GM18499 (cell line): ENCODE results near the gene TMEM131.
"Not testable (repeated sequence)": the region's sequence is repeated elsewhere in the genome, so short reads cannot be mapped to it uniquely, and the experiment has no call there.

ENCODE experiments used
- ATAC-seq: cut with Tn5 transposase; IDR thresholded peaks from one replicate; pipeline ENCODE4 v1.9.1; 2021; ENCODE audit warnings: moderate number of reproducible peaks; ENCODE audit not compliant: insufficient read depth, unreplicated experiment

TMEM131 gene

DNA sequence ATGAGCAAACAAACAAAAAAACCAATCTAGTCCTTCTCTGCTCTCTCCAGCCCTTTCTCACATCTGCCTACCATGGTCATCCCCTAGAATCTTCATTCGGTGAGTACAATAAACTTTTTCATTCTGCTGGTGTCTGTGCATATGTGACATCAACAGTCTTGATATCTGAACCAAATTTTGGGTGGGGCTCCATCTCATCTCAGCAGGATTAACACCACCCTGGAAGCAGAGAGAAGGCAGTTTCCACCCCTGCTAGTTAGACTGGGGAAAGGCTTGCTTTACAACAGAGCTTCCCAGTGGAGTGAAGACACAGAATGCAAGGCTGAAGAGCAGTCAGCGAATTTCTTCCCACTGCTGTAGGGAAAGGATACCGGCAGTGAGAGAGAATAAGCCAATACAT, 116.9 kb downstream of the TMEM131 start:
- ATAC-seq: no peak

DNA sequence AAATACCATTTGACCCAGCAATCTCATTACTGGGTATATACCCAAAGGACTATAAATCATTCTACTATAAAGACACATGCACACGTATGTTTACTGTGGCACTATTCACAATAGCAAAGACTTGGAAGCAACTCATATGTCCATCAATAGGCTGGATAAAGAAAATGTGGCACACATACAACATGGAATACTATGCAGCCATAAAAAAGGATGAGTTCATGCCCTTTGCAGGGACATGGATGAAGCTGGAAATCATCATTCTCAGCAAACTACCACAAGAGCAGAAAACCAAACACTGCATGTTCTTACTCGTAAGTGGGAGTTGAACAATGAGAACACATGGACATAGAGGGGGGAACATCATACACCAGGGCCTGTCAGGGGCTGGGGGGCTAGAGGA, 117.4 kb downstream of the TMEM131 start:
- ATAC-seq: not testable (repeated sequence)

DNA sequence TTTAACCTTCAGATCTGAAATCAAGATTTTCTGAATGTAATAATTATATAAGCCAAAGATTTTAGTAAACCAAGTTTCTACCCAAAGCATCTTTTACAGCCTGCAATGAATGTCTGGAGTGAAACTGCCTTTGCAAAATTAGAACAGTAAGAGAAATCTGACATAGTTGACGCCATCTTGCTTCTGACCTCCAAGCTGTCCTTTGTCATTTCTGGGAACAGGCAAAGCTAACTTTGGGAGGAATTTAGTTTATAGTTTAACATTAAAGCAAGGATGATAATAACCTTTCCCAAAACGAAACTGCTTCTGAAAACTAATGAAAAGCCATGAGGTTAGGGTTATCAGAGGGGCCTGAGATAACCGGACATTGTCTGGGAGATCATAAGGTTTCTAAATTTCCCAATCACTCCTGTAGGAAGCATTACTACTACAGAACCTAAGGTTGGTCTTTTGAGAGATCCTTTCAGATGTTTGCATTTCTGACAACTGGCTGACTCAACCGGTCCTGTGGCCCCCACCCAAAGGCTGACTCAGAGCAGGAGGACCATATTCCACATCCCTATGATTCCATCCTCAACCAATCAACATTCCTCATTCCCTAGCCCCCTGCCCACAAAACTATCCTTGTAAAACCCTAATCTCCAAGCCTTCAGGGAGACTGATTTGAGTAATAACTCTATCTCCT, 124.5 kb downstream of the TMEM131 start:
- ATAC-seq: no peak

DNA sequence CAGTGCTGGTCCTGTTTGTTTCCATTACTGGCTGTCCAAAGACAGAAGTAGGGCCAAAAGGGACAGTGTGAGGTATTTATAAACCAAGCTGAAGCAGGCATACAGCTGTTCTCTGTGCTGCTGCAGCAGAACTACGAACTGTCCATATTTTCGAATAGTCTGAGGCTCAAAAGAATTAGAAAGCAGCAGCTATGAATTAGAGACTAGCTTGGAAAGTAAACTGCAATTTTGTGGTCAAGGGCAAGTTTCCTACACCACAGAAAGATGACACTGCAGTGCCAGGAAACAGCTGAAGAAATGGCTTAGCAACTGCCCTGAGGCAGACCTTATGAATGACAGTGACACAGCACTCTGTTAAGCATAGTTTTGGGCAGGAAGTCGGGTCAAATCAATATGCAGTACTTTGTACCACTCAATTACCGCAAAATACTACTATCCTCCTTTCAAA, 125.3 kb downstream of the TMEM131 start:
- ATAC-seq: peak; percentile 97

DNA sequence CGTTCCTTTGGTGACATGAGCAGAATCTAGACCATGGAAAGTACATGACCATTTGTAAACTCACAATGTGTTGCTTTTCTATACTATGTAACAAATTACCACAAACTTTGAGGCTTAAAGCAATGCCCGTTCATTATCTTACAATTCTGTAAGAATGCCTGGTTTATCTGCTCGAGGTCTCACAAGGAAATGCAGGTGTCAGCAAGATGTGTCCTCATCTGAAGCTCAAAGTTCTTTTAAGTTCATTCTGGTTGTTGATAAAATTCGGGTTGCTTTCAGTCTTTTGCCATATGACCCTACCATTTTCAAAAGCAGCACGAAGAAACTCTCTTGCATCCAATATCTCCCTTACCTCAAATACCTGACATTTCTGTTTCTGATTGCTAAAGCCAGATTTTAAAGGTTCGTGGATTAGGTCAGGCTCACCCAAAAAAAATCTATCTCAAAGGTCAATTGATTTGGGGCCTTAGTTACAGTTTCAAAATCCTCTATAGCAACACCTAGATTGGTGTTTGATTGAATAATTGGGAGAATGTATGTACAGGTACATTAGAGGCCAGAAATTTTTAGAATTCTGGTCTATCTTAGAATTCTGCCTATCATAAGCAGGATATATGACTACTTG, 125.9 kb downstream of the TMEM131 start:
- no peak for ATAC-seq

DNA sequence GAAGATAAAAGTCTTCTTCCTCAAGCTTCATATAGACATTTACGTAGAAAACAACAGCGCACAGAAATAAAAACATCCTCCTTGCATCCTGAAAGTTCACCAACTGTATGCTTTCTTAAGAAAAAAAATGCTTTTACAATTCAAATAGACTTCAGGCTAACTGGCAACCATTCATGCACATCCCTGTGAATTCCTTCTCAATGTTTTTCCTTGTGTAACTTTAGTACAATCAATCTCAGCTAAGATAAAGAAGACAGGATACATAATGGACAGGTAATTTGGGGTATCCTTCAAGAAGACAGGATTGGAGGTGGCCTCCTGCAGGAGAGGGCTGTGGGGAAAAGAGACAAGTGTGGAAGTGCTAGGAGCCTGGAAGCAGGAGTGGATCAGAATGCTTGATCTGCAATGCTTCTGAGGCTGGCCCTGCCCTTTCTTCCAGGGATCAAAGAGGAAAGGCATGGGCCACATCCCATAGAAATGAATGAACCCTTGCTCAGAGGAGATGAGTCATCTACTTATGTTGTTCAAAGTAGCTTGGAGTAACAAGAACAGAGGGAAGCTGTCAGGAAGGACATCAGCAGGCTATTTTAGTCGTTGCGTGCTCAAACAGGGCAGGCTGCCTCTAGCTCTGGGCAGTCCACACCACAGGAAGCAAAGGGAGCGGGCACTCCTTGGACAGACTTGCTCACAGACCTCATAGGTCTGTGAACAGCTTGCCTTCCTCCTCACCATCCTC, 126.6 kb downstream of the TMEM131 start:
- no peak for ATAC-seq

DNA sequence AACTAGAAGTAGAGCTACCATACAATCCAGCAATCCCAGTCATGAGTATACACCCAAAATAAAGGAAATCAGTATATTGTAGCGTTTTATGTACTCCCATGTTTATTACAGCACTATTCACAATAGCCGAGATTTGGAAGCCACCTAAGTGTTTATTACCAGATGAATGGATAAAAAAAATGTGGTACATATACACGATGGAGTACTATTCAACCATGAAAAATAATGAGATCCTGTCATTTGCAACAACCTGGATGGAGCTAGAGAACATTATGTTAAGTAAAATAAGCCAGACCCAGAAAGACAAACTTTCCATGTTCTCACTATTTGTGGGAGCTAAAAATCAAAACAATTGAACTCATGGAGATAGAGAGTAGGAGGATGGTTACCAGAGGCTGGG, 131.9 kb downstream of the TMEM131 start:
- ATAC-seq: no peak

DNA sequence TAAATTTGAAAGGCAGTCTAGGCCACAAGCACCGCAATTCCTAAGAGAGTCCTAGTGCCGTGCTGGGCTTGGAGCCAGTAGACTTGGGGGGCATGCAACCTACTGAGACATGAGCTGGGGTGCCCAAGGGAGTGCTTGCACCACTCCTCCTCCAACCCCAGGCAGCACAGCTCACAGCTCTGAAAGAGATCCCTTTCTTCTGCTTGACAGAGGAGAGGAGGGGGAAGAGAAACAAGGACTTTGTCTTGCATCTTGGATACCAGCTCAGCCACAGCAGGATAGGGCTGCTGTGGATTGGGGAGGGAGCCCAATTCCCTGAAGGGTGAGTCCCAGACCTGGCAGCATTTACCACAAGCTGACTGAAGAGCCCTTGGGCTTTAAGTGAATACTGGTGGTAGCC, 134.6 kb downstream of the TMEM131 start:
- ATAC-seq: no peak

DNA sequence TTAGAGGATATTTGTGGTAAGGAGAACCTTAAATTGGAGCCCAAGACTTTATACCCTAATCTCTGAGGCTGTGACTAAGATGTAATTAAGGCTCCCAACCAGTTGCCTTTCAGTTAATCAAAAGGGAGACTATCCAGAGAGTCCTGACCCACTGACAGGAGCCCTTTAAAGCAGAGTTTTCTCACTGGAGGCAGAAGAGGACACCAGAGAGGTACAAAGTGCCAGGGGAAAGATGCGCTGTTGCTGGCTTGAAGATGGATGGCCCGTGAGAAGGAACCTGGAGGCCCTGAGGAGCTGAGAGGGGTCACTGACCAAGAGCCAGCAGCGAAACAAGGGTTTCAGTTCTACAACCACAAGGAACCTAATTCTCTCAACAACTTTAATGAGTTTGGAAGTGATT, 137.3 kb downstream of the TMEM131 start:
- no peak for ATAC-seq

DNA sequence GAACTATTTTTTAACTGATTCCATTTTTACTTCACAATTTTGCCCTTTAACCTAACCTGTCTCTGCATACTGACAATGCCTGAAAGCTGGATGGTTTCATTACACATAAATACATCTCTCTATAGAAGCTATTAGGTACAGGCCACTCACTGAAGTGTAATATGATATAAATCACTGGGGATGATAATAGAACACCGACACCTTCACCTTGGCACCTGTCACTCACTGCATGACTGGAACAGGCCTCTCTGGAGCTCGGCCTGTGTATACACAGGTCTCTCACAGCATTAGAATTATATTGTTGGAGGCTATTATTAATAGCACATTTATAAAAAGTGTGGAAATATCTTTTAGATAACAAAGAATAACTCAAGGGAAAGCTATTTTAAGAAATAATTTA, 138.2 kb downstream of the TMEM131 start:
- no peak for ATAC-seq

DNA sequence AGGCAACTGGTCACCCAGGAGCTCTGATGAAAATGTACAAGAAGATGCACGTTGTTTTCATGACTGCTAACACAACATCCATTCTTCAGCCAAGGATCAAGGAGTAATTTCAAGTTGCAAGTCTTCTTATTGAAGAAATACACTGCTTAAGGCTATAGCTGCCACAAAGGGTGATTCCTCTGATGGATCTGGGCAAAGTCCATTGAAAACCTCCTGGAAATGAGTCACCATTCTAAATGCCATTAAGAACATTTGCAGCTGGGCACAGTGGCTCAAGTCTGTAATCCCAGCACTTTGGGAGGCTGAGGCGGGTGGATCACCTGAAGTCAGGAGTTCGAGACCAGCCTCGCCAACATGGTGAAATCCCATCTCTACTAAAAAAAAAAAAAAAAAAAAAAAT, 142.7 kb downstream of the TMEM131 start:
- not testable (repeated sequence) for ATAC-seq

DNA sequence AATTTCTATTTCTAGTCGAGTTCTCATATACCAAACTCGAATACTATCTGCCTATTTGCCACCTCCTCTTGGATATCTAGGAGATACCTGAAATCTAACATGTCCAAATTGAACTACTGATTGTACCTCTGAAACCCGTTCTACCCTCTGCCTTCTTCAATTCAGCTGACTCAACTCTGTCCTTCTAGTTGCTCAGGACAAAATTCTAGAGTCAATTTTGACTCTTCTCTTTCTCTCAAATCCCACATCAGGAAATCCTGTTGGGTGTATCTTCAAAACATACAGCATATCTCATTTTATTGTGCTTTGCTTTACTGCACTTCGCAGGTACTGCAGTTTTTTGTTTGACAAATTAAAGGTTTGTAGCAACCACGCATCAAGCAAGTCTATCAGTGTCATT, 144.6 kb downstream of the TMEM131 start:
- no peak for ATAC-seq

DNA sequence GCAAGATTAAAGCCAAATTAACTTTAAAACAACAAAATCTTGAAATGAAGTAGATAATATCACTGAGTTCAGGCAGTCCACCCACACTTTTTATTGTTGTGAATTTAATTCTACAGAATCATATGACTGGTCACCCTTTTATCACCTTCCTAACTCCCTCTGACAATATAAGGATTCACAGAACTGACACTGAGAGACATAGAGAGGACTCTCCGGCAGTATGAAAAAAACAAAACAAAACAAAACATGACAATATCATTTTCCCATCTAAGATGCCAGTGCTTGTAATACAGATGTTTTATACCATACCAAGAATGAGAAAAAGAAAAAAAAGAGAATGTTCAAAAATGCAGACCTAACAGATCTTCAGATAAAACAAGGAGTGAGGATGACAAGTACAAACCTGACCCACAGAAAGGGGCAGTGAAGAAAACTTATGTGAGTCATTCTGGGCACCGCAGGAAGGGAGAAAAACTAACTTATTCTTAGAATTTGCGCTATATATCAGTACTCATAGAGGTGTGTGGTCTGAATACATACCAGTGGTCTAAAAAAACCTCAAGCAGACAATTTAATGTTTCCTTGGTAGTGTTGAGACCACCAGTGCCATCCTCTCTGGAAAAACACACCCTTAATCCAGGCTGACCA, 145.7 kb downstream of the TMEM131 start:
- peak; percentile 80 for ATAC-seq

DNA sequence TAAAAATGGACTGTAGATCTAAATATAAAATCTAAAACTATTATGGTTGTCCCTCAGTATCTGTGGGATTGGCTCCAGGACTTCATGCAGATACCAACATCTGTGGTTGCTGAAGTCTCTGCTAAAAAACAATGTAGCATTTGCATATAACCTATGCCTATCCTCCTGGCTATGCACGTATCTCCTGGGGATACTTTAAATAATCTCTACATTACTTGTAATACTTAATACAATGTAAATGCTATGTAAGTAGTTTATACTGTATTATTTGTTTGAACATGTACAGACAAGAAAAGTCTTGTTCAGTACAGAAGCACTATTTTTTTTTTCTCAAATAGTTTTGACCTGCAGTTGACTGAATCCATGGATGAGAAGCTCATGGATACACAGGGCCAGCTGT, 147.4 kb downstream of the TMEM131 start:
- ATAC-seq: no peak

DNA sequence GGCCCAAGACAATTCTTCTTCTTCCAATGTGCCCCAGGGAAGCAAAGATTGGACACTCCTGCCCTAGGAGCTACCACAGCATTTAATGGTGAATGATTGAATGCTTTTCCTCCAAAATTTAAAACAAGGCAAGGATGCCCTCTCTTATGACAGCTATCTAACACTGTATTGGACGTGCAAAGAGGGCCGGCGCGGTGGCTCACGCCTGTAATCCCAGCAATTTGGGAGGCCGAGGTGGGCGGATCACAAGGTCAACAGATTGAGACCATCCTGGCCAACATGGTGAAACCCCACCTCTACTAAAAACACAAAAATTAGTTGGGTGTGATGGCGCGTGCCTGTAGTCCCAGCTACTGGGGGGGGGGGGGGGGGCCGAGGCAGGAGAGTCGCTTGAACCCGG, 149.0 kb downstream of the TMEM131 start:
- ATAC-seq: not testable (repeated sequence)

DNA sequence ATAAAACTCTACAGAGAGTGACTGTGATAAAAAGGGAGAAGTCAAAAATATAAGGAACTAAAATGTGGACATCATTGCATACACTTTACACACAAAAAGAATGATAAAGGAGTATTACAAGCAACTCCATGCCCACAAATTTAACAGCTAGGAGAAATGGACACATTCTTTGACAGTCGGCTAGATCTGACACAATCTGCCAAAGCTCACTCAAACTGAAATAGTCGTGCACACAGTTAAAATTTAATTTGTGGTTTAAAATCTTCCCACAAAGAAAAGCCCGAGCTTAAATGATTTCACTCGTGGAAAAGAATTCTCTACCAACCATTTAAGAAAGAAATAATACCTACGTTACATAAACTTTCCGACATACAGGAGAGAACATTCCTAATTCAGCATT, 149.9 kb downstream of the TMEM131 start:
- ATAC-seq: no peak

DNA sequence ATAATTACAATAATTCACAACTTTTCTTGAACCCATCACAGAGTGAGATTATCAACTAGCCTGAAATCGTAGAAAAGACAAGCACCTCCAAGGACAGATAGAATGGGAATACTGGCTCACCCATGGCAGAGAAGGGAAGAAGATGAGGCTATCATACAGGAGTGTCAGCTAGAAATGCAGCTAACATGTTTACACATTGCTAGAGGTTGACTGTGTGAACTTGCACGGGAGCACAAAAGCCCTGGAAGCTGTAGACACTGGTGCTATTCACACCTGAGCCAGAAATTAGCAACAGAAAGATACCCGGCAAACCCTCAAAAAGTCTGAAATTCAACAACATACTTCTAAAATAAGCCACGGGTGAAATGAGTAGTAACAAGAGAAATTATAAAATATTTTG, 150.6 kb downstream of the TMEM131 start:
- ATAC-seq: no peak

DNA sequence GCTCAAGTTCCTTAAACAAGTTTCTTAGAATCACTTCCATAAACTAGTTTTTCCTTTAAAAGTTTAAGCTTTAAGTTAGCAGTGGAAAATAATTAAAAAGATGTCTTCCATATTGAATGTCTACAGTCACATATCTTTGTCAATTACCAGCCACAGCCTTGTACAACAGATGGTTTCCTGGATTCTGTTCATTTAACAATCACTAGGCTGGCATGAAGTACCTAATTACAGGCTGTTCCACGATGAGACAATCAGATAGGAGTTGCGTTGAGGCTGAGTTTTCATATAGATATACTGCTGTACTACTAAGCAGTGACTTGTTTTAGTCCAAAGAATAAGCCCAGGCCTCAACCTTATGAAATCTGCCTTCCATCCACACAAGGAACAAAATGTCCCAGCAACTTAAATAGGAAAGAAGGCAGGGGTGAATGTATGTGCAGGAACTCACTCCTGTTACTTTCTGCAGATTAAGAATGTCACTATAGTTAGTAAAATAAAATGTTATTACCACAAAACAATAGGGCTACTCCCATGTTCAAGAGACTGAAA, 151.4 kb downstream of the TMEM131 start:
- no peak for ATAC-seq

DNA sequence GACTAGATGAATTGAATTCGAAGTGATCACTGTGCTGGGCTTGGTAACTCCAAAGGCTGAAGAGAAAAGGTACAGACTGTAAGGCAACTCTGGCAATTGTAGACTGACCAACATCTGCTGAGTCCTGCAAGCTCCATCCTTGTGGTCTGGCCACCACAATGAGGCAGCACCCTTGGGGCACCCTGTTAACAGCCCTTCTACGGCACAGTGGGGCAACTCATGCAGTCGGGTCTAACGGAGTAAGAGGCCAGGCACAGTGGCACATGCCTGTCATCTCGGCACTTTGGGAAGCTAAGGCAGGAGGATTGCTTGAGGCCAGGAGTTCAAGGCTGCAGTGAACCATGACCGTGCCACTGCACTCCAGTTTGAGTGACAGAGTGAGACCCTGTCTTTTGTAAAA, 155.6 kb downstream of the TMEM131 start:
- no peak for ATAC-seq

DNA sequence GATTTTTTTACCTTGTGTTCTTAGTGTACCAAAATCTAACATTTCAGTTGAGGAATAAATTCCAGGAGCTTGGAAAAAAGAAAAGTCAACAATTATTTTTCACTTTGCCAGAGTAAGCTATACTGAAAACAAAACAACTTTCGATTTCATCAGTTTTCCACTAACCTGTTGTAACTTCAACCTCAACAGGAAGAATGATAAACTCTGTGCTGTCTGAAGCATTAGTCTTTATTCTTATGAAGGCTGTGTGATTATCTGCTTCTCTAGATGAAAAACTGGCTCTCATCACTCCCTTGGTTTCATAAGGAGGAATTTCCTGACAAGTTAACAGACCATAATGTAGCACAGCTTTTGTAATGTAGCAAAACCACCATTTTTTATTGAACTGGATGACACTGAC, 161.1 kb downstream of the TMEM131 start:
- ATAC-seq: no peak

DNA sequence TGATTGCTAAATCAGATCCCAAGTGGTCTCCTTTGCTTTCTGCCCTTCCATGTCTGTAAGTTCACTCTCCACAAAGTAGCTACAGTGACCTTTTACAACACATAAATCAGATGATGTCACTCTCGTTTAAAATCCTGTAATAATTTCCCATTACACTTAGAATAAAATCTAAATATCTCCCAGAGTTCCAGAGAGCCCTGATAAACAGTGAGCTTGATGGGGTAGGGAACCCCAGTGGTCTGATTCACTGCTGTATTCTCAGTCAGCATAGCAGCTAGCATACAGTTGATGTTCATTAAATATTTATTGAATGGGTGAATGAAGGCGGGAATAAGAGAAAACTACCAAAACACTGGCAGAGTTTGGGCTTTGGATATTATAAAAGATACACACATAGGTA, 164.6 kb downstream of the TMEM131 start:
- ATAC-seq: no peak
